ENCODE results near the gene CMTM7. TPM values are rescaled to one million over a fixed set of nuclear protein-coding genes. Genes with fewer than 3 reads are reported as not detected.

Gene CMTM7
- total and polyA plus RNA-seq, 2 of the 8 experiments (the other 6 are each of a cell fraction or from before 2014, with no cell fraction given) = 33.3 to 65.8 TPM

DNA sequence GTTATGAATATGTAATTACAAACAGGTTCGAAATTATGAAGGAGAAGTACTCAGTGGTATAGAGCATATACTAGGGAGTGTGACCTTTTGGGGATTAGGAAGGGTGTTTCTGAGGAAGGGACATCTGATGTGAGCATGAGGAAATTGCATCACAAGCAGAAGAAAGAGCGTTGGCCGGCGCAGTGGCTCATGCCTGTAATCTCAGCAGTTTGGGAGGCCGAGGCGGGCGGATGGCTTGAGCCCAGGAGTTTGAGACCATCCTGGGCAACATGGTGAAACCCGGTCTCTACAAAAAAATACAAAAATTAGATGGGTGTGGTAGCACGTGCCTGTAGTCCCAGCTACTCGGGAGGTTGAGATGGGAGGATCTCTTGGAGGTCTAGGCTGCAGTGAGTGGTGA lies 6.9 kb downstream of the CMTM7 start (continued):
- TF ChIP-seq CHD7 (IDR thresholded peaks at IDR 0.05; ENCODE audit: insufficient replicate concordance, low read length) (no peak), CREB1 (IDR thresholded peaks at IDR 0.05) (no peak), SP2 (IDR thresholded peaks at IDR 0.05; ENCODE audit: low read length) (no peak), GTF2F1 (IDR thresholded peaks at IDR 0.05; ENCODE audit: borderline replicate concordance, low read depth, low read length) (no peak), POLR2A (IDR thresholded peaks at IDR 0.05; ENCODE audit: control extremely low read depth in 1 of 2, low read depth in 2 of 2, low read length in 2 of 2) (no peak), BACH1 (IDR thresholded peaks at IDR 0.05; ENCODE audit: low read length) (no peak), SP1 (IDR thresholded peaks at IDR 0.05; ENCODE audit: low read depth, low read length) (no peak), RFX5 (IDR thresholded peaks at IDR 0.05; ENCODE audit: borderline replicate concordance, low read depth, low read length) (no peak), CEBPB (IDR thresholded peaks at IDR 0.05; ENCODE audit: low read depth, low read length) (no peak)
